HG02973 (cell line): Measurements from ENCODE around the gene RIPOR2.
A peak's percentile ranks its signal among the peaks of the same experiment; 100 is the strongest.

Experiments used
- ATAC-seq: cut with Tn5 transposase; IDR thresholded peaks from one replicate; pipeline ENCODE4 v1.9.1; 2021; ENCODE audit warnings: moderate library complexity; ENCODE audit not compliant: unreplicated experiment

RIPOR2 gene

GRCh38 chr6:24909241-24910216, 26.2 kb downstream of the RIPOR2 start:
- ATAC-seq = no peak

- no peak for ATAC-seq
Observed at GRCh38 chr6:24908650-24909035, 27.1 kb downstream of the RIPOR2 start.

GRCh38 chr6:24907919-24908649, 27.7 kb downstream of the RIPOR2 start:
- no peak for ATAC-seq

- ATAC-seq = no peak
Observed at GRCh38 chr6:24906314-24906713, 29.4 kb downstream of the RIPOR2 start.

- ATAC-seq = no peak
Observed at GRCh38 chr6:24905483-24905882, 30.3 kb downstream of the RIPOR2 start.

GRCh38 chr6:24903681-24904080, 32.1 kb downstream of the RIPOR2 start:
- ATAC-seq = no peak

GRCh38 chr6:24902782-24903181, 33.0 kb downstream of the RIPOR2 start:
- ATAC-seq = no peak

GRCh38 chr6:24901698-24902328, 33.9 kb downstream of the RIPOR2 start:
- ATAC-seq = no peak

GRCh38 chr6:24900917-24901697, 34.7 kb downstream of the RIPOR2 start:
- ATAC-seq = no peak

- no peak for ATAC-seq
Observed at GRCh38 chr6:24899997-24900325, 35.8 kb downstream of the RIPOR2 start.

- no peak for ATAC-seq
Observed at GRCh38 chr6:24899136-24899996, 36.4 kb downstream of the RIPOR2 start.

GRCh38 chr6:24898676-24899075, 37.1 kb downstream of the RIPOR2 start:
- no peak for ATAC-seq

GRCh38 chr6:24897186-24897585, 38.6 kb downstream of the RIPOR2 start:
- ATAC-seq = no peak

- no peak for ATAC-seq
Observed at GRCh38 chr6:24893342-24893850, 42.4 kb downstream of the RIPOR2 start.

- ATAC-seq = no peak
Observed at GRCh38 chr6:24891004-24891403, 44.8 kb downstream of the RIPOR2 start.

GRCh38 chr6:24890471-24890870, 45.3 kb downstream of the RIPOR2 start:
- ATAC-seq = no peak

- no peak for ATAC-seq
Observed at GRCh38 chr6:24888715-24889370, 46.9 kb downstream of the RIPOR2 start.

GRCh38 chr6:24887545-24888140, 48.1 kb downstream of the RIPOR2 start:
- ATAC-seq = no peak

GRCh38 chr6:24883618-24884017, 52.1 kb downstream of the RIPOR2 start:
- ATAC-seq = peak; percentile 56
